ENCODE measurements around the gene CAMK4. TPM values are rescaled to one million over a fixed set of nuclear protein-coding genes. Genes with fewer than 3 reads are reported as not detected.
"Not testable (repeated sequence)": the region's sequence is repeated elsewhere in the genome, so short reads cannot be mapped to it uniquely, and the experiment has no call there.

Gene CAMK4
- total RNA-seq, 4 donors from 2014 or later, result 0.45 to 2.5 (median 1.4) TPM

GRCh38 chr5:111299067-111299481 is 74.9 kb downstream of the CAMK4 start:
- no peak for DNase-seq
- intact Hi-C loops (cut with DNase I), result no loop called here
- WGBS, 2 donors, result 81 to 85% methylated on average over 7 of the region's 7 CpGs

GRCh38 chr5:111299831-111300432 is 75.7 kb downstream of the CAMK4 start:
- intact Hi-C loops (cut with DNase I), result no loop called here
- H3K4me3 ChIP-seq (replicated peaks in 1 of 3), result no peak overlapping the region

More at GRCh38 chr5:111299067-111299481, 74.9 kb downstream of the CAMK4 start:
- TF ChIP-seq POLR2A (IDR thresholded peaks at IDR 0.05) (no peak), CTCF (IDR thresholded peaks at IDR 0.05) (no peak)
- no peaks in the 10 kb centered on the region for H3K36me3 ChIP-seq
- H3K4me3 ChIP-seq (replicated peaks in 1 of 3), result no peak overlapping the region
- H3K9me3 ChIP-seq, result no peaks in the 10 kb centered on the region
- H3K27me3 ChIP-seq, result no peaks in the 10 kb centered on the region
- H3K27ac ChIP-seq, result no peak overlapping the region
- H3K4me1 ChIP-seq, result no peaks in the 10 kb centered on the region

GRCh38 chr5:111301264-111301663 is 77.1 kb downstream of the CAMK4 start:
- intact Hi-C loops (cut with DNase I), result no loop called here
- TF ChIP-seq POLR2A (IDR thresholded peaks at IDR 0.05) (no peak), CTCF (IDR thresholded peaks at IDR 0.05) (no peak)
- H3K9me3 ChIP-seq, result no peaks in the 10 kb centered on the region

More at GRCh38 chr5:111299831-111300432, 75.7 kb downstream of the CAMK4 start:
- Histone ChIP-seq H3K36me3 (no peaks in the 10 kb centered on the region), H3K4me1 (no peaks in the 10 kb centered on the region), H3K27ac (no peak overlapping the region), H3K27me3 (no peaks in the 10 kb centered on the region), H3K9me3 (no peaks in the 10 kb centered on the region)
- DNase-seq, result no peak
- 83 to 85% methylated on average over 3 of the region's 3 CpGs for WGBS, 2 donors
- TF ChIP-seq POLR2A (IDR thresholded peaks at IDR 0.05) (no peak), CTCF (IDR thresholded peaks at IDR 0.05) (no peak)

GRCh38 chr5:111302043-111302442 is 77.9 kb downstream of the CAMK4 start:
- H3K27me3 ChIP-seq; H3K4me3 ChIP-seq (replicated peaks in 1 of 3); H3K9me3 ChIP-seq; DNase-seq; intact Hi-C loops (cut with DNase I); H3K4me1 ChIP-seq; H3K36me3 ChIP-seq; H3K27ac ChIP-seq: not testable (repeated sequence)
- 98% methylated on average over 15 of the region's 15 CpGs for WGBS, 2 donors

More at GRCh38 chr5:111301264-111301663, 77.1 kb downstream of the CAMK4 start:
- no peak for DNase-seq
- H3K36me3 ChIP-seq, result no peaks in the 10 kb centered on the region
- WGBS, 2 donors, result 75 to 80% methylated on average over 1 of the region's 1 CpG
- no peaks in the 10 kb centered on the region for H3K4me1 ChIP-seq
- no peak overlapping the region for H3K27ac ChIP-seq
- no peaks in the 10 kb centered on the region for H3K27me3 ChIP-seq
- H3K4me3 ChIP-seq (replicated peaks in 1 of 3), result no peak overlapping the region

- WGBS, 2 donors, result 53 to 54% methylated on average over 4 of the region's 4 CpGs
These were observed 84.8 kb downstream of the CAMK4 start for GRCh38 chr5:111308951-111309350.

More at GRCh38 chr5:111308951-111309350, 84.8 kb downstream of the CAMK4 start:
- Histone ChIP-seq H3K9me3 (no peaks in the 10 kb centered on the region), H3K27me3 (no peaks in the 10 kb centered on the region), H3K4me1 (no peaks in the 10 kb centered on the region), H3K4me3 (replicated peaks in 1 of 3) (no peak overlapping the region), H3K36me3 (no peaks in the 10 kb centered on the region), H3K27ac (no peak overlapping the region)
- DNase-seq, result no peak
- TF ChIP-seq POLR2A (IDR thresholded peaks at IDR 0.05), result no peak
- no peak for TF ChIP-seq CTCF (IDR thresholded peaks at IDR 0.05)
- intact Hi-C loops (cut with DNase I), result no loop called here

All from thyroid gland (tissue), 4 donors.